ENCODE data around the gene ARID4B.

Gene ARID4B

DNA sequence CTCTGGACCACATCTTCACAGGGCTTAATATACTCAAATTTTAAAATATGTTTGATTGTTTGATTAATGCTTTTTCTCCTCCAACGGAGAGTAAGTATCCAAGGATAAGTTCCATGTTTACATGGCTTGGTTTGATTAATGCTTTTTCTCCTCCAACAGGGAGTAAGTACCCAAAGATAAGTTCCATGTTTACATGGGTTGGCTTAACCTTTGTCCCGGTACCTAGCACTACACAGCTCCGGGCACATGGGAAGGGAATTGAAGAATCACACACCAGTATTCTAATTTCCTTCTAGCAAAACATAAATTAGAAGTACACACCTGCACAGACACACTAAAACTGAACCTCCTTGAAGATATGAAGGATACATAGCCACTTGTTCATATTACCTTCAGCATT, 77.5 kb downstream of the ARID4B start:
- H3K9me3 ChIP-seq (ENCODE audit: low read length): no peaks in the 10 kb centered on the region
- peaks cover 50% of the 10 kb centered on the region; the same call in 1 of the 2 replicates for H3K36me3 ChIP-seq (ENCODE audit: insufficient read depth, low read length)
- no peak overlapping the region for H3K4me2 ChIP-seq (ENCODE audit: low read length)
- no peaks in the 10 kb centered on the region for H3K9me2 ChIP-seq (ENCODE audit: low read depth, low read length)
- no peaks in the 10 kb centered on the region for H4K20me1 ChIP-seq (ENCODE audit: insufficient read depth, low read length)
- H2AFZ ChIP-seq (ENCODE audit: low read length): no peak overlapping the region
- H3K79me2 ChIP-seq (ENCODE audit: insufficient read depth, low read length): 0 out of 2 replicates have a peak, but pooled peaks cover 5% of the 10 kb centered on the region
- no peak overlapping the region for H3K27ac ChIP-seq (ENCODE audit: low read depth, low read length, poor library complexity, severe bottlenecking)
- no peaks in the 10 kb centered on the region for H3K27me3 ChIP-seq (ENCODE audit: insufficient read depth, low read length)
- no peak overlapping the region for H3K9ac ChIP-seq (ENCODE audit: low read length)
- H3F3A ChIP-seq (ENCODE audit: insufficient read depth, low read length): no peaks in the 10 kb centered on the region
- no peak overlapping the region for H3K4me3 ChIP-seq (ENCODE audit: low read depth, low read length, poor library complexity, severe bottlenecking)
- no peaks in the 10 kb centered on the region for H3K4me1 ChIP-seq (ENCODE audit: insufficient read depth, low read length, severe bottlenecking)
- TF ChIP-seq, protein P1, sequence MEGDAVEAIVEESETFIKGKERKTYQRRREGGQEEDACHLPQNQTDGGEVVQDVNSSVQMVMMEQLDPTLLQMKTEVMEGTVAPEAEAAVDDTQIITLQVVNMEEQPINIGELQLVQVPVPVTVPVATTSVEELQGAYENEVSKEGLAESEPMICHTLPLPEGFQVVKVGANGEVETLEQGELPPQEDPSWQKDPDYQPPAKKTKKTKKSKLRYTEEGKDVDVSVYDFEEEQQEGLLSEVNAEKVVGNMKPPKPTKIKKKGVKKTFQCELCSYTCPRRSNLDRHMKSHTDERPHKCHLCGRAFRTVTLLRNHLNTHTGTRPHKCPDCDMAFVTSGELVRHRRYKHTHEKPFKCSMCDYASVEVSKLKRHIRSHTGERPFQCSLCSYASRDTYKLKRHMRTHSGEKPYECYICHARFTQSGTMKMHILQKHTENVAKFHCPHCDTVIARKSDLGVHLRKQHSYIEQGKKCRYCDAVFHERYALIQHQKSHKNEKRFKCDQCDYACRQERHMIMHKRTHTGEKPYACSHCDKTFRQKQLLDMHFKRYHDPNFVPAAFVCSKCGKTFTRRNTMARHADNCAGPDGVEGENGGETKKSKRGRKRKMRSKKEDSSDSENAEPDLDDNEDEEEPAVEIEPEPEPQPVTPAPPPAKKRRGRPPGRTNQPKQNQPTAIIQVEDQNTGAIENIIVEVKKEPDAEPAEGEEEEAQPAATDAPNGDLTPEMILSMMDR (IDR thresholded peaks at IDR 0.05; ENCODE audit: low read length): no peak
- no peak for TF ChIP-seq EZH2 (IDR thresholded peaks at IDR 0.05; ENCODE audit: borderline replicate concordance, low read length)

DNA sequence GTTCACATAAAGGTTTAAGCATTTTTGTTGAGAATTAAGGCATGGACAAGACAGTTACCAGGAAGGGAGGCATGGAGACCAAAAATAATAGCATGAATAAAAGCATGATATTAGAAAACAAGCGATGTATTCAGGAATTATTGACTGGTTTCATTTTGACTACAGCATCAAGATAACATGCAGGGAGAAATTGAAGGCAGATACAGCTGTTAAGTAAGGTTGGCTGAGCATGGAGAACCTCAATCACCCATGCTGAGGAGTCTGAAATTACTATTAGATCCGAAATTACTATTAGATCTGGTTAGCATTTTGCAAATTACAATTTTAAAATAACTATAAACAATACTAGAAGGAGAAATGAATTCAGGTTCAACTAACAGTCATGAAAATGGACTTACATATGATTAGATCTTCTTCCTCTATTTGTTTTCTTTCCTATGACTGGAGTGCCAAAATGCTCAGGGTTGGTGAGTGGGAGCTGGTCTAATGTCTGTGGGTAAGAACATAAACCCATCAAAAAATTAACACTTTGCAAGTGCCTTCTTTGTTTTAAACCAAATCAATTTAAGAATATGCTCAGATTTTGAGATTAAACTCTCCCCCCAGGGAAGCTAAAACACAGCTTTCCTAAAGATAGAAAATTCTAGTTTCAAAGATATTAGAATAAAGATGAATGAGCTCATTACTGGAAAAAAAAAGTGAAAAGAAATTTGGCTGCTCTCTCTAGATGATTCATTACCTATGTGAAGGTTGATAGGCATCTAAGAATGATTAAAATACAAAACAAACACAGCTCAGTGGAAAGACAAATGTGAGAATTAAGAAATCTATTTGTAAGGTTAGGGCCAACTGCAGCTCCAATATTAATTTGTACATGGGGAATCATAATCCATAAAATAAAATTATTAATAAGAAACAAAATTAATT, 81.7 kb downstream of the ARID4B start:
- no peak overlapping the region for H3K9ac ChIP-seq (ENCODE audit: low read length)
- peaks cover 3% of the 10 kb centered on the region; the same call in 1 of the 2 replicates for H3K79me2 ChIP-seq (ENCODE audit: insufficient read depth, low read length)
- TF ChIP-seq EZH2 (IDR thresholded peaks at IDR 0.05; ENCODE audit: borderline replicate concordance, low read length): no peak
- TF ChIP-seq, protein P1 (IDR thresholded peaks at IDR 0.05; ENCODE audit: low read length): no peak
- no peak overlapping the region for H2AFZ ChIP-seq (ENCODE audit: low read length)
- H3K27ac ChIP-seq (ENCODE audit: low read depth, low read length, poor library complexity, severe bottlenecking): no peak overlapping the region
- H3K9me3 ChIP-seq (ENCODE audit: low read length): no peaks in the 10 kb centered on the region
- no peak overlapping the region for H3K4me2 ChIP-seq (ENCODE audit: low read length)
- H3K9me2 ChIP-seq (ENCODE audit: low read depth, low read length): no peaks in the 10 kb centered on the region
- H3F3A ChIP-seq (ENCODE audit: insufficient read depth, low read length): no peaks in the 10 kb centered on the region
- no peaks in the 10 kb centered on the region for H3K4me1 ChIP-seq (ENCODE audit: insufficient read depth, low read length, severe bottlenecking)
- no peaks in the 10 kb centered on the region for H4K20me1 ChIP-seq (ENCODE audit: insufficient read depth, low read length)
- H3K4me3 ChIP-seq (ENCODE audit: low read depth, low read length, poor library complexity, severe bottlenecking): no peak overlapping the region
- H3K27me3 ChIP-seq (ENCODE audit: insufficient read depth, low read length): no peaks in the 10 kb centered on the region
- peaks cover 62% of the 10 kb centered on the region; the same call in 1 of the 2 replicates for H3K36me3 ChIP-seq (ENCODE audit: insufficient read depth, low read length)

DNA sequence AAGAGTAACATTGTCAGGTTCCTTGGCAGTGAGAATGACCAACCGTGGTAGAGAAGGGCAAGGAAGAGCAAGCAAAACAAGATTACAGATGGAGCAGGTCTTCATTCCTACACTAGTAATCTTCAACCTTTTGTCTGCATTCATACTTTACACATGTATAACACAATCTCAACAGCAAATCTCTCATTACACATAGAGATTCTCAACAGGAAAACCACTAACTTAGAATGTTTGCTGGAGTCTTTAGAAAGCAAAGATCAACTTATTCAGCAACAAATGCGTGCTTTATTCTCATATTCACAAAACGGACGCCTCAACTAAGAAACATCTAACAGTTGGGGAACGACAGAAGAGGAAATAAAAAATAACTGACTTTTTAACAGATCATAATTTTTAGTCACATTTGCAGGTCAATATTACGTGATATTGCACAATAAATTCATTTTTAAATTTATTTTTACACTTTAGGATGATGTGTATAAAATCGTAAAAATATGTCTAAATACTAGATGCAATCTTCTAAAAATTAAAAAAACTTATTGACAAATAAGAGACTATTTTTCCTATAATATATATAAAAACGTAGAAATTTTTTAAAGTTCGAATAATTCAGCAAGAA, 82.9 kb downstream of the ARID4B start:
- Histone ChIP-seq H3K27ac (ENCODE audit: low read depth, low read length, poor library complexity, severe bottlenecking) (no peak overlapping the region), H2AFZ (ENCODE audit: low read length) (no peak overlapping the region), H3K36me3 (ENCODE audit: insufficient read depth, low read length) (peaks cover 59% of the 10 kb centered on the region; the same call in 1 of the 2 replicates)

More for the DNA sequence above, 82.9 kb downstream of the ARID4B start:
- Histone ChIP-seq H3K4me2 (ENCODE audit: low read length) (no peak overlapping the region), H3K4me3 (ENCODE audit: low read depth, low read length, poor library complexity, severe bottlenecking) (no peak overlapping the region), H3K9me2 (ENCODE audit: low read depth, low read length) (no peaks in the 10 kb centered on the region), H3K9ac (ENCODE audit: low read length) (no peak overlapping the region), H3K4me1 (ENCODE audit: insufficient read depth, low read length, severe bottlenecking) (no peaks in the 10 kb centered on the region), H3F3A (ENCODE audit: insufficient read depth, low read length) (no peaks in the 10 kb centered on the region), H3K9me3 (ENCODE audit: low read length) (no peaks in the 10 kb centered on the region), H3K79me2 (ENCODE audit: insufficient read depth, low read length) (peaks cover 3% of the 10 kb centered on the region; the same call in 1 of the 2 replicates), H3K27me3 (ENCODE audit: insufficient read depth, low read length) (no peaks in the 10 kb centered on the region), H4K20me1 (ENCODE audit: insufficient read depth, low read length) (no peaks in the 10 kb centered on the region)
- no peak for TF ChIP-seq EZH2 (IDR thresholded peaks at IDR 0.05; ENCODE audit: borderline replicate concordance, low read length)
- TF ChIP-seq, protein P1 (IDR thresholded peaks at IDR 0.05; ENCODE audit: low read length): no peak
